Heart left ventricle (tissue), 13 donors: ENCODE measurements around the gene ARHGAP15.

Experiments used
- POLR2A ChIP-seq, 2 donors: fragments of 450-650 bp; IDR thresholded peaks; one replicate each; pipeline ENCODE4 v1.6.1; 2017; ENCODE audit warnings: antibody characterized with exemption in 2 of 2, mild to moderate bottlenecking in 2 of 2, moderate library complexity in 2 of 2
- TF ChIP-seq, protein P1 (sequence below), 12 donors: fragments of 200-600 bp; sonication (generic) in 4 of 12; IDR thresholded peaks; one replicate each; pipeline versions ENCODE4 v1.5.0 to v1.8.0; 2018 to 2022; ENCODE audit warnings: antibody characterized with exemption in 12 of 12, mild to moderate bottlenecking in 5 of 12
- donor health status: ischemic (EF 13 %, LVEDD 7.1; RV severe dilation, severe dysfunction).
- donor health status: DM: no; HTN: yes; CAD: no.
- donor health status: DM: no; HTN: no; CAD: no.
- donor health status: ischemic (EF 25% LVEDD 6.9; RV normal size, moderate dysfunction).
- donor health status: ischemic (EF 25% LVEDD 5.7; RV mildly dilated, moderate dysfunction).
- donor health status: ischemic (EF 35%, LVEDD 5.7; RV mildly dilated, moderate dysfunction).
- donor health status: nonischemic (EF 11% LVEDD 7.7; RV severe dilation, severe dysfunction).
- donor health status: DM: yes; HTN: yes; CAD: no.
- donor health status: PGD.
- donor health status: ischemic (EF 29% LVEDD 5.4; RV normal size, mild dysfunction).
- donor health status: nonischemic (EF 23%, LVEDD 6.1; RV moderate dilation, normal function).

DNA sequence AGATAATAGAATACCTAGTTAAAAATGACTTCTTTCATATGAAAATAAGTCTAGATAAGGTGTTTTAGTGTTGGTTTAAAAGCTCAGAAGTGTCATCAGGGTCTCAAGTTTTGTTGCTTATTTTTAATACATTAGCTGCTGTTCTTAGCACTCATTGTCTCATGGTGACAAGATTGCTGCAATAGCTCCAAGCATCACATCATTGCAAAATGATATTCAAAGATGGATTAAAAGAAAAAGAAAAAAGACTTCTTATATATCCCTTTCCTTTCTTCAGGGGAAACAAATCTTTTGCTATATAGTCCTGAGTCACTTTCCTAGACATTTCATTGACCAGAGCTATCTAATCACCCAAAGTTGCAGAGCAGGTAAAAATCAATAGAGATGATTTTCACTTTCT lies 386.1 kb downstream of the ARHGAP15 start:
- TF ChIP-seq, protein P1, sequence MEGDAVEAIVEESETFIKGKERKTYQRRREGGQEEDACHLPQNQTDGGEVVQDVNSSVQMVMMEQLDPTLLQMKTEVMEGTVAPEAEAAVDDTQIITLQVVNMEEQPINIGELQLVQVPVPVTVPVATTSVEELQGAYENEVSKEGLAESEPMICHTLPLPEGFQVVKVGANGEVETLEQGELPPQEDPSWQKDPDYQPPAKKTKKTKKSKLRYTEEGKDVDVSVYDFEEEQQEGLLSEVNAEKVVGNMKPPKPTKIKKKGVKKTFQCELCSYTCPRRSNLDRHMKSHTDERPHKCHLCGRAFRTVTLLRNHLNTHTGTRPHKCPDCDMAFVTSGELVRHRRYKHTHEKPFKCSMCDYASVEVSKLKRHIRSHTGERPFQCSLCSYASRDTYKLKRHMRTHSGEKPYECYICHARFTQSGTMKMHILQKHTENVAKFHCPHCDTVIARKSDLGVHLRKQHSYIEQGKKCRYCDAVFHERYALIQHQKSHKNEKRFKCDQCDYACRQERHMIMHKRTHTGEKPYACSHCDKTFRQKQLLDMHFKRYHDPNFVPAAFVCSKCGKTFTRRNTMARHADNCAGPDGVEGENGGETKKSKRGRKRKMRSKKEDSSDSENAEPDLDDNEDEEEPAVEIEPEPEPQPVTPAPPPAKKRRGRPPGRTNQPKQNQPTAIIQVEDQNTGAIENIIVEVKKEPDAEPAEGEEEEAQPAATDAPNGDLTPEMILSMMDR (IDR thresholded peaks at IDR 0.05): no peak
- TF ChIP-seq POLR2A (IDR thresholded peaks at IDR 0.05): no peak
